ENCODE data around the gene RBMS3.
A peak's percentile ranks its signal among the peaks of the same experiment; 100 is the strongest.

Gene RBMS3

DNA sequence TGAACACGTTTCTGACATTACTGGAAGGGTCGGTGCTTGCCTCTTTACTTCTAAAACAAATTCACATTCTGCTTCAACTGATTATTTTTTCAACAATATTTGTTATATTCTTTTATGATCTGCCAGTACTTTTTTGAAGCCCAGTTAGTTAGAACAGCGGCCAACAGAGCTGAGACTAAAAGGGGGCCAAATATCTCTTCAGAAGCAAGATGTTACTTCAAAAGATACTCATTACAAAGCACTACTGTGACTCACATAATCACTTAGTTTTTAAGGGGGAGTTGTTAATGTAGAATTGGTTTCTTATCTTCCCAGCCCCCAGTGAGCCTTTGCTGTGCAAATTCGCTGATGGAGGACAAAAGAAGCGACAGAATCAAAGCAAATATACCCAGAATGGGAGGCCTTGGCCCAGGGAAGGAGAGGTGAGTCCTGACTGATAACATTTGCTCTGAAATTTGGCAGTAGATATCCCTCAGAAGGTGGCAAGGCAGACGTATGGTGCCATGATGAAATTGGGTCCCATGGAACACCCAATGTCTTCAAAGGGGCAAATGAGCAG is 587.8 kb downstream of the RBMS3 start:
- TF ChIP-seq CTCF (IDR thresholded peaks at IDR 0.05) = no peak

GRCh38 chr3:29870136-29870535 is 589.3 kb downstream of the RBMS3 start:
- no peak for TF ChIP-seq CTCF (IDR thresholded peaks at IDR 0.05)

GRCh38 chr3:29871087-29871486 is 590.2 kb downstream of the RBMS3 start:
- TF ChIP-seq CTCF (IDR thresholded peaks at IDR 0.05) = peak; percentile 27; the same call in 1 of the 2 replicates

DNA sequence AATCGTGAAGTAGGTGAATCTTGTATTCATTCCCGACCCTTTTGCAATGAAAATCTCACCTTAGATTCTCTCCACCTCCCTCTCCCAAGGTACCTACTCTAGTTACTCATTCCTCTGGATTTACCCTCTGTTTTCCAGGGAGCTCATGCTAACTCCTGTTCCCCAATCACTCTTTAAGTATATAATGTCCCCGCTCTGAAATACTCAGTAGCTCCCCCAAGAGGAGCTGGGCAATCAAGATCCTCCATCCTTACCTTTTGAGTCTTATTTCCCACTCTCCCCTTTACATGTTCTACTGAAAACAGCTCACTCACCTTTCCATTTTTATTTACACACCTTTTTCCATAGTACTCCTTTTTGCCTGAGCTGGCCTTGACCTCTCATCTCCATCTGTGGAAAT is 599.9 kb downstream of the RBMS3 start:
- TF ChIP-seq CTCF (IDR thresholded peaks at IDR 0.05) = no peak

- no peak for TF ChIP-seq CTCF (IDR thresholded peaks at IDR 0.05)
Observed at GRCh38 chr3:29887451-29887850, 606.6 kb downstream of the RBMS3 start.

DNA sequence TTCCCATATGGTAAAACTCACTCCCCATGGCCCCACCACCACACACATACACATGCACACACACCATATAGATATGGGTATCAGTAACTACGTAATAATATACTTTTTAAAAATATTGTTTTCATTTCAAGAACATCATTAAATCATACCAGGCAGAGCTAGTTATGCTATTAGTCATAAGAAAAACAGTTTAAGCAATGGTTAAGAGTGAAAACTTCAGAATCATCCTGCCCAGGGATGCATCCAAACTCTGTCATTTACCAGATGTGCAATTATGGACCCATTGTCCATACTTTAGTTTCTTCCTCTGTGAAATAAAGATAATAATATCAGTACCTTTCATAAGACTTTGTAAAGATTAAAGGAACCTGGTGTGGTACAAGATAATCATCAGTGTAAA is 608.3 kb downstream of the RBMS3 start:
- no peak for TF ChIP-seq CTCF (IDR thresholded peaks at IDR 0.05)

GRCh38 chr3:29890801-29891200 is 609.9 kb downstream of the RBMS3 start:
- no peak for TF ChIP-seq CTCF (IDR thresholded peaks at IDR 0.05)

DNA sequence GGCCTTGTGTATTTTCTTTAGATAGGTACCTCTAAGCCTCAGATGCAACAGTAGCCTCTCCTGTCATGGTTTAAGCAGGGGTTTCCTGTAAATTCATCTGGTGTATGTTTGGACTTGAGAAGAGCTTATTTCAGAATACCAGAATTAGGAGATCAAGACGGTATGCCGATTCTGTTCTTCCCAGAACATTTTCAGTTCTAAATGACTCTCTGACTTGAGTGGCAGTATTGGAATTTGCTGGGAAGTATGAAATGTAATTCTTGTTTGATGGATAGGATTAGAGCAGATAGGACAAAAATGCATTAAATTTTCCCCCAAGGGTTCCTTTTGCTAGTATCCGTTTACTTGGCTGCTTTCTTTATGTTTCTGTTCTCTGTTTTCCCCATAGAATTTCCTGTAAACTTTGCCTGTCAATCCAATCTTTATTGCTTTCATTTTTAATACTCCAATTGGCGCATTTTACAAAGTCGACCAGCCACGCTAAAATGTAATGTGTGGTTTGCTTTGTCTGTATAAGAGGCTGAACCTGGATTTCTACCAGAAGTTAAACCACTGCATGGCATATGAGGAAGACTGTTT is 612.2 kb downstream of the RBMS3 start:
- no peak for TF ChIP-seq CTCF (IDR thresholded peaks at IDR 0.05)

Data from LNCAP (cell line).